Urinary bladder (tissue), 4 donors: ENCODE measurements around the gene LENG1. TPM values are rescaled to one million over a fixed set of nuclear protein-coding genes. Genes with fewer than 3 reads are reported as not detected.

Experiments
- DNase-seq: peaks from one replicate; pipeline ENCODE4 v3.0.0-alpha.2; 2015; ENCODE audit errors: extremely low spot score
- H3K27ac ChIP-seq: one replicate; pipeline ENCODE4 v1.5.1; 2013; ENCODE audit warnings: low read depth, mild to moderate bottlenecking, moderate library complexity
- H3K36me3 ChIP-seq: one replicate; pipeline ENCODE4 v1.6.1; 2013; ENCODE audit warnings: mild to moderate bottlenecking, moderate library complexity; ENCODE audit not compliant: insufficient read depth
- H3K4me1 ChIP-seq: one replicate; pipeline ENCODE4 v1.6.1; 2013; ENCODE audit warnings: mild to moderate bottlenecking, moderate library complexity; ENCODE audit not compliant: insufficient read depth
- H3K4me3 ChIP-seq: one replicate; pipeline ENCODE4 v1.5.1; 2013; ENCODE audit warnings: low read depth, low read length
- WGBS: extraction: QIAGEN DNeasy Blood & Tissue Kit; methylation state at CpG from one replicate; pipeline ENCODE4 v1.1.7; 2013; 5-methylcytosine and 5-hydroxymethylcytosine counted together
- polyA plus RNA-seq: library from polyadenylated mRNA; stranded (reverse); fragments of 200-250 nt; gene quantifications from one replicate; pipeline ENCODE4 v1.2.3, GENCODE V29; 2013
- total RNA-seq: library from RNA; depleted of rRNA; stranded (reverse); fragments of >200 nt; gene quantifications from one replicate; pipeline ENCODE4 v1.2.3, GENCODE V29; 2014
- donor health status: healthy with polysubstance abuse.
- donor health status: healthy.

The LENG1 gene
- total and polyA plus RNA-seq, 2 donors = 3.8 to 14.0 TPM

GRCh38 chr19:54109651-54110050, 49.9 kb downstream of the LENG1 start:
- peaks cover 2% of the 10 kb centered on the region for H3K36me3 ChIP-seq
- no peak for DNase-seq

GRCh38 chr19:54108496-54108895, 51.0 kb downstream of the LENG1 start:
- no peak for DNase-seq
- no peak overlapping the region for H3K4me3 ChIP-seq
- H3K36me3 ChIP-seq = peaks cover 2% of the 10 kb centered on the region
- 75% methylated on average over 7 of the region's 7 CpGs for WGBS
- no peaks in the 10 kb centered on the region for H3K4me1 ChIP-seq
- no peak overlapping the region for H3K27ac ChIP-seq

More at GRCh38 chr19:54109651-54110050, 49.9 kb downstream of the LENG1 start:
- H3K27ac ChIP-seq = no peak overlapping the region
- no peaks in the 10 kb centered on the region for H3K4me1 ChIP-seq
- WGBS = 74% methylated on average over 6 of the region's 6 CpGs
- no peak overlapping the region for H3K4me3 ChIP-seq

GRCh38 chr19:54107876-54108490, 51.5 kb downstream of the LENG1 start:
- WGBS = 79% methylated on average over 21 of the region's 21 CpGs
- no peak overlapping the region for H3K4me3 ChIP-seq
- DNase-seq = no peak
- no peak overlapping the region for H3K27ac ChIP-seq
- no peaks in the 10 kb centered on the region for H3K4me1 ChIP-seq
- peaks cover 2% of the 10 kb centered on the region for H3K36me3 ChIP-seq

- peaks cover 2% of the 10 kb centered on the region for H3K36me3 ChIP-seq
Measured at GRCh38 chr19:54106716-54107115, 52.8 kb downstream of the LENG1 start.

GRCh38 chr19:54105796-54106195, 53.7 kb downstream of the LENG1 start:
- Histone ChIP-seq H3K27ac (no peak overlapping the region), H3K36me3 (peaks cover 2% of the 10 kb centered on the region), H3K4me3 (no peak overlapping the region), H3K4me1 (no peaks in the 10 kb centered on the region)
- DNase-seq = no peak
- 86% methylated on average over 10 of the region's 10 CpGs for WGBS

More at GRCh38 chr19:54106716-54107115, 52.8 kb downstream of the LENG1 start:
- Histone ChIP-seq H3K27ac (no peak overlapping the region), H3K4me1 (no peaks in the 10 kb centered on the region), H3K4me3 (no peak overlapping the region)
- DNase-seq = no peak
- WGBS = 72% methylated on average over 15 of the region's 15 CpGs

Other genes starting within 250 kb of the LENG1 start
- gene CACNG8, start 196.8 kb downstream of the LENG1 start, total RNA-seq = 0.11 TPM
- gene CACNG8, start 196.8 kb downstream of the LENG1 start, polyA plus RNA-seq = 0.08 TPM
- gene CACNG6, start 168.1 kb downstream of the LENG1 start, total RNA-seq = 1.3 TPM
- gene CACNG6, start 168.1 kb downstream of the LENG1 start, polyA plus RNA-seq = not detected
- not detected for gene VSTM1, start 95.8 kb downstream of the LENG1 start, total RNA-seq
- gene VSTM1, start 95.8 kb downstream of the LENG1 start, polyA plus RNA-seq = not detected
- gene TARM1, start 78.4 kb downstream of the LENG1 start, total RNA-seq = not detected
- gene TARM1, start 78.4 kb downstream of the LENG1 start, polyA plus RNA-seq = not detected
- gene OSCAR, start 58.9 kb downstream of the LENG1 start, total RNA-seq = 0.21 TPM
- gene OSCAR, start 58.9 kb downstream of the LENG1 start, polyA plus RNA-seq = 2.3 TPM
- 11.3 TPM for gene NDUFA3, start 56.9 kb downstream of the LENG1 start, total RNA-seq
- 155 TPM for gene NDUFA3, start 56.9 kb downstream of the LENG1 start, polyA plus RNA-seq
- gene TFPT, start 44.1 kb downstream of the LENG1 start, total RNA-seq = 4.0 TPM
- 22.8 TPM for gene TFPT, start 44.1 kb downstream of the LENG1 start, polyA plus RNA-seq
- gene PRPF31, start 44.0 kb downstream of the LENG1 start, total RNA-seq = 22.5 TPM
- gene PRPF31, start 44.0 kb downstream of the LENG1 start, polyA plus RNA-seq = 67.7 TPM
- gene CNOT3, start 22.0 kb downstream of the LENG1 start, total RNA-seq = 11.6 TPM
- 35.8 TPM for gene CNOT3, start 22.0 kb downstream of the LENG1 start, polyA plus RNA-seq
- gene TMC4, start 13.4 kb upstream of the LENG1 start, total RNA-seq = 15.4 TPM
- gene TMC4, start 13.4 kb upstream of the LENG1 start, polyA plus RNA-seq = 16.0 TPM
- 22.9 TPM for gene MBOAT7, start 29.9 kb upstream of the LENG1 start, total RNA-seq
- gene MBOAT7, start 29.9 kb upstream of the LENG1 start, polyA plus RNA-seq = 69.7 TPM
- gene TSEN34, start 31.6 kb upstream of the LENG1 start, total RNA-seq = 31.1 TPM
- gene TSEN34, start 31.6 kb upstream of the LENG1 start, polyA plus RNA-seq = 81.4 TPM
- gene RPS9, start 41.1 kb upstream of the LENG1 start, total RNA-seq = 2,561 TPM
- gene RPS9, start 41.1 kb upstream of the LENG1 start, polyA plus RNA-seq = 3,100 TPM
- 2.9 TPM for gene LILRB3, start 63.3 kb upstream of the LENG1 start, total RNA-seq
- gene LILRB3, start 63.3 kb upstream of the LENG1 start, polyA plus RNA-seq = 7.2 TPM
- 0.95 TPM for gene LILRA6, start 83.1 kb upstream of the LENG1 start, total RNA-seq
- 3.4 TPM for gene LILRA6, start 83.1 kb upstream of the LENG1 start, polyA plus RNA-seq
- 4.2 TPM for gene LILRB5, start 97.6 kb upstream of the LENG1 start, total RNA-seq
- 5.6 TPM for gene LILRB5, start 97.6 kb upstream of the LENG1 start, polyA plus RNA-seq
- 1.3 TPM for gene LILRB2, start 121.4 kb upstream of the LENG1 start, total RNA-seq
- gene LILRB2, start 121.4 kb upstream of the LENG1 start, polyA plus RNA-seq = 6.2 TPM
- 1.3 TPM for gene LILRA5, start 153.4 kb upstream of the LENG1 start, total RNA-seq
- gene LILRA5, start 153.4 kb upstream of the LENG1 start, polyA plus RNA-seq = 7.3 TPM
- gene LILRA4, start 179.4 kb upstream of the LENG1 start, total RNA-seq = not detected
- not detected for gene LILRA4, start 179.4 kb upstream of the LENG1 start, polyA plus RNA-seq
- 11.8 TPM for gene LAIR1, start 205.2 kb upstream of the LENG1 start, total RNA-seq
- gene LAIR1, start 205.2 kb upstream of the LENG1 start, polyA plus RNA-seq = 21.3 TPM